H1 (cell line): Measurements from ENCODE around the gene DIDO1. TPM values are rescaled to one million over a fixed set of nuclear protein-coding genes. Genes with fewer than 3 reads are reported as not detected.

Experiments used
- CTCF ChIA-PET: fragments of 300-600 bp; sonication (Branson Sonifier 250); formaldehyde crosslinking; loops from one replicate; lab custom pipeline; 2021; ENCODE audit not compliant: partially characterized antibody; lab: Charles Lee
- POLR2A ChIA-PET: fragments of 300-600 bp; sonication (Branson Sonifier 250); formaldehyde crosslinking; loops from one replicate; lab custom pipeline; 2021; ENCODE audit warnings: inconsistent platforms; ENCODE audit not compliant: partially characterized antibody; lab: Charles Lee
- DNase-seq, 2 experiments: peaks; one replicate each; pipeline versions ENCODE4 v3.0.0 to v3.0.0-alpha.2; 2010 to 2022; ENCODE audit warnings: low spot score in 2 of 2, low read depth in 1 of 2, mixed read lengths in 1 of 2
- FAIRE-seq: peaks from 2 replicates; lab custom pipeline; 2011; peaks lifted over from hg19 to GRCh38; lab: Jason Lieb, UNC
- H2AFZ ChIP-seq: 2 replicates; pipeline ENCODE4 v1.8.1; 2012; ENCODE audit warnings: low read length, inconsistent platforms
- H2AK5ac ChIP-seq: 2 replicates; pipeline ENCODE4 v1.6.1; 2013; ENCODE audit warnings: low read depth, low read length
- H2BK120ac ChIP-seq: replicated peaks from 2 replicates; pipeline ENCODE3; 2013; ENCODE audit warnings: low read depth, low read length, inconsistent platforms
- H2BK12ac ChIP-seq: 2 replicates; pipeline ENCODE4 v1.6.1; 2013; ENCODE audit warnings: low read depth, low read length
- H2BK15ac ChIP-seq: 2 replicates; pipeline ENCODE4 v1.6.1; 2013; ENCODE audit warnings: low read length
- H2BK20ac ChIP-seq: 2 replicates; pipeline ENCODE4 v1.6.1; 2013; ENCODE audit warnings: low read length
- H2BK5ac ChIP-seq: 2 replicates; pipeline ENCODE4 v1.6.1; 2013; ENCODE audit warnings: low read depth, low read length
- H3K14ac ChIP-seq: 2 replicates; pipeline ENCODE4 v1.6.1; 2013; ENCODE audit warnings: inconsistent platforms; ENCODE audit not compliant: insufficient read length
- H3K18ac ChIP-seq: 2 replicates; pipeline ENCODE4 v1.6.1; 2013; ENCODE audit warnings: low read length; ENCODE audit errors: extremely low read depth
- H3K23ac ChIP-seq: 2 replicates; pipeline ENCODE4 v1.6.1; 2013; ENCODE audit warnings: inconsistent platforms; ENCODE audit not compliant: insufficient read length
- H3K23me2 ChIP-seq: 2 replicates; pipeline ENCODE4 v1.6.1; 2013; ENCODE audit warnings: low read depth, low read length
- H3K27ac ChIP-seq: 2 replicates; pipeline ENCODE4 v1.6.1; 2011; ENCODE audit warnings: low read depth, low read length, inconsistent platforms
- H3K27me3 ChIP-seq, 4 experiments: replicated peaks in 1 of 4; 1 replicate in 1 of 4; 2 replicates in 3 of 4; pipeline versions ENCODE4 v1.6.1 to v1.8.1; 2011 to 2013; ENCODE audit warnings: low read length in 3 of 4, mild to moderate bottlenecking in 3 of 4, inconsistent platforms in 2 of 4, mixed read lengths in 2 of 4, moderate library complexity in 1 of 4; ENCODE audit not compliant: control insufficient read depth in 3 of 4, insufficient read depth in 3 of 4; ENCODE audit errors: extremely low read depth in 1 of 4
- H3K36me3 ChIP-seq, 4 experiments: 2 replicates each; pipeline versions ENCODE4 v1.6.1 to v1.8.1; 2011 to 2013; ENCODE audit warnings: mild to moderate bottlenecking in 4 of 4, low read length in 3 of 4, moderate library complexity in 2 of 4, control low read depth in 1 of 4, inconsistent platforms in 1 of 4; ENCODE audit not compliant: insufficient read depth in 4 of 4, control insufficient read depth in 2 of 4
- H3K4ac ChIP-seq: replicated peaks from 2 replicates; pipeline ENCODE3; 2013; ENCODE audit warnings: low read length, low read depth, mixed read lengths, inconsistent platforms; ENCODE audit not compliant: insufficient read length
- H3K4me1 ChIP-seq, 4 experiments: replicated peaks in 1 of 4; 1 replicate in 1 of 4; 2 replicates in 3 of 4; pipeline versions ENCODE4 v1.6.1 to v1.8.1; 2011 to 2013; ENCODE audit warnings: low read length in 3 of 4, inconsistent platforms in 2 of 4, mixed read lengths in 1 of 4; ENCODE audit not compliant: insufficient read depth in 4 of 4, control insufficient read depth in 3 of 4
- H3K4me2 ChIP-seq, 2 experiments: 2 replicates each; pipeline versions ENCODE4 v1.6.1 to v1.8.1; 2011 to 2013; ENCODE audit warnings: low read depth in 2 of 2, low read length in 2 of 2, control low read depth in 1 of 2, inconsistent platforms in 1 of 2, mild to moderate bottlenecking in 1 of 2; ENCODE audit not compliant: insufficient read depth in 1 of 2
- H3K4me3 ChIP-seq, 4 experiments: fragments of 200-600, 300-600 bp in 1 of 4; sonication (generic), shearing (Covaris generic), sonication (Bioruptor Twin) in 1 of 4; 2 replicates each; pipeline versions ENCODE4 v1.5.1 to v1.8.1; 2011 to 2016; ENCODE audit warnings: low read length in 4 of 4, low read depth in 3 of 4, control low read depth in 2 of 4, inconsistent platforms in 2 of 4, mild to moderate bottlenecking in 2 of 4, mixed read lengths in 1 of 4, moderate library complexity in 1 of 4; ENCODE audit not compliant: insufficient read depth in 2 of 4; ENCODE audit errors: extremely low read depth in 1 of 4
- H3K56ac ChIP-seq: replicated peaks from 2 replicates; pipeline ENCODE3; 2013; ENCODE audit warnings: low read depth, mild to moderate bottlenecking, mixed read lengths, low read length, inconsistent platforms; ENCODE audit not compliant: insufficient read length
- H3K79me1 ChIP-seq: 2 replicates; pipeline ENCODE4 v1.6.1; 2013; ENCODE audit warnings: low read depth, low read length, control low read depth
- H3K79me2 ChIP-seq, 2 experiments: 2 replicates each; pipeline versions ENCODE4 v1.6.1 to v1.8.1; 2012 to 2013; ENCODE audit warnings: low read length in 2 of 2, mild to moderate bottlenecking in 2 of 2, inconsistent platforms in 1 of 2; ENCODE audit not compliant: insufficient read depth in 2 of 2, control insufficient read depth in 1 of 2
- H3K9ac ChIP-seq, 4 experiments: replicated peaks in 1 of 4; 1 replicate in 1 of 4; 2 replicates in 3 of 4; pipeline versions ENCODE4 v1.6.1 to v1.8.1; 2011 to 2013; ENCODE audit warnings: low read depth in 3 of 4, low read length in 3 of 4, control low read depth in 2 of 4, mild to moderate bottlenecking in 2 of 4, moderate library complexity in 2 of 4, inconsistent platforms in 1 of 4; ENCODE audit errors: extremely low read depth in 1 of 4
- H3K9me3 ChIP-seq, 2 experiments: 2 replicates each; pipeline versions ENCODE4 v1.6.1 to v1.8.1; 2012 to 2013; ENCODE audit warnings: mild to moderate bottlenecking in 2 of 2, moderate library complexity in 2 of 2, control low read depth in 1 of 2, inconsistent platforms in 1 of 2, low read depth in 1 of 2, low read length in 1 of 2, mixed read lengths in 1 of 2; ENCODE audit not compliant: insufficient read depth in 2 of 2
- H4K20me1 ChIP-seq, 2 experiments: replicated peaks in 1 of 2; 2 replicates each; pipeline versions ENCODE3 to v1.8.1; 2011 to 2013; ENCODE audit warnings: inconsistent platforms in 2 of 2, low read length in 2 of 2, mild to moderate bottlenecking in 1 of 2; ENCODE audit not compliant: insufficient read depth in 2 of 2, control insufficient read depth in 1 of 2
- H4K5ac ChIP-seq: 2 replicates; pipeline ENCODE4 v1.6.1; 2013; ENCODE audit warnings: low read length, low read depth, mixed read lengths, inconsistent platforms; ENCODE audit not compliant: insufficient read length
- H4K8ac ChIP-seq: 2 replicates; pipeline ENCODE4 v1.8.0; 2013; ENCODE audit warnings: mild to moderate bottlenecking, moderate library complexity, low read length, inconsistent platforms; ENCODE audit not compliant: insufficient read depth; ENCODE audit errors: extremely low read depth
- H4K91ac ChIP-seq: replicated peaks from 2 replicates; pipeline ENCODE3; 2013; ENCODE audit warnings: low read length, mixed read lengths, inconsistent platforms; ENCODE audit not compliant: insufficient read length
- BACH1 ChIP-seq: IDR thresholded peaks from 2 replicates; pipeline ENCODE4 v1.6.1; 2012; ENCODE audit warnings: low read length, improper control_type of control experiment
- BRCA1 ChIP-seq: IDR thresholded peaks from 2 replicates; pipeline ENCODE4 v1.6.1; 2012; ENCODE audit warnings: low read depth, low read length, improper control_type of control experiment
- POLR2A ChIP-seq, 2 experiments: IDR thresholded peaks; 1 replicate in 1 of 2; 2 replicates in 1 of 2; pipeline ENCODE4 v1.6.1; 2011; ENCODE audit warnings: low read depth in 2 of 2, low read length in 2 of 2, mild to moderate bottlenecking in 2 of 2; ENCODE audit errors: control extremely low read depth in 1 of 2
- POLR2AphosphoS5 ChIP-seq: IDR thresholded peaks from 2 replicates; pipeline ENCODE4 v1.6.1; 2011; ENCODE audit warnings: low read depth, low read length
- SIX5 ChIP-seq: IDR thresholded peaks from 2 replicates; pipeline ENCODE4 v1.6.1; 2011; ENCODE audit warnings: mild to moderate bottlenecking, low read depth, low read length
- WGBS, 2 experiments: shearing (Covaris generic) in 1 of 2; methylation state at CpG; one replicate each; pipeline versions ENCODE4 v1.1.6 to v1.1.7; 2013 to 2015; ENCODE audit warnings: low lambda C conversion rate in 2 of 2, mixed read lengths in 2 of 2, inconsistent platforms in 1 of 2, low coverage in 1 of 2, missing lambda C conversion rate in 1 of 2; ENCODE audit not compliant: insufficient replicate concordance in 2 of 2, insufficient coverage in 1 of 2, insufficient read length in 1 of 2; ENCODE audit errors: extremely low coverage in 1 of 2, missing lambda C conversion rate in 1 of 2; 5-methylcytosine and 5-hydroxymethylcytosine counted together
- long read RNA-seq, 2 experiments: library from RNA in 1 of 2; library from capped mRNA in 1 of 2; stranded (forward); transcript quantifications; one replicate each; pipeline ENCODE4 v2.0.0, GENCODE V29; 2021; ENCODE audit warnings: inconsistent platforms in 1 of 2
- polyA minus RNA-seq, 3 experiments: library from RNA; depleted of rRNA, polyadenylated mRNA; stranded (reverse); fragments of >200 nt; gene quantifications; 1 replicate in 2 of 3; 2 replicates in 1 of 3; pipeline ENCODE4 v1.2.3, GENCODE V29; 2011
- polyA plus RNA-seq, 7 experiments: library from polyadenylated mRNA; depleted of rRNA in 3 of 7; stranded (reverse) in 5 of 7; unstranded in 2 of 7; fragments of >200 nt in 5 of 7; fragments of 200-250 nt in 2 of 7; gene quantifications; 1 replicate in 5 of 7; 2 replicates in 1 of 7; 4 replicates in 1 of 7; pipeline versions ENCODE4 v1.2.1 to v1.2.3, GENCODE V29; 2011 to 2013; ENCODE audit warnings: missing spikeins in 2 of 7, mixed read lengths in 2 of 7
- total RNA-seq: library from RNA; stranded (reverse); fragmentation: NEBNext Ultra II Directional; extraction: Animal tissue kit (Norgen Biotek cat#: 25700); gene quantifications from 2 replicates; pipeline ENCODE4 v1.2.1, GENCODE V29; 2021
- TF ChIP-seq, protein P1 (sequence below), 3 experiments: IDR thresholded peaks; 1 replicate in 2 of 3; 2 replicates in 1 of 3; pipeline versions ENCODE4 v1.5.1 to v1.6.1; 2011; ENCODE audit warnings: low read length in 3 of 3, mild to moderate bottlenecking in 3 of 3, inconsistent platforms in 2 of 3, low read depth in 1 of 3, moderate library complexity in 1 of 3; ENCODE audit not compliant: insufficient read depth in 1 of 3; ENCODE audit errors: control extremely low read depth in 1 of 3

Gene DIDO1
- total RNA-seq (82.8 and 83.2 TPM in 2 replicates), polyA plus RNA-seq (2011; rRNA removed) (53.6 and 58.8 TPM in 2 replicates), polyA minus RNA-seq (2011; rRNA and poly(A)+ RNA removed) (46.3 and 51.4 TPM in 2 replicates)
- polyA plus RNA-seq (2011; cell fraction: cytosol; rRNA removed): 66.3 TPM
- 116 TPM for polyA plus RNA-seq (2011; cell fraction: nucleus; rRNA removed)
- 47.3 to 53.1 TPM (median 49.3 TPM) in 4 replicates for polyA plus RNA-seq (2012, experiment 1 of 2)
- 13.9 TPM for polyA plus RNA-seq (2012, experiment 2 of 2)
- polyA plus RNA-seq (2013, experiment 1 of 2): 63.3 TPM
- 61.2 TPM for polyA plus RNA-seq (2013, experiment 2 of 2)
- polyA minus RNA-seq (2011; cell fraction: cytosol; rRNA and poly(A)+ RNA removed): 31.8 TPM
- polyA minus RNA-seq (2011; cell fraction: nucleus; rRNA and poly(A)+ RNA removed): 65.1 TPM
- long read RNA-seq, experiment 1, partial matches to known transcripts: 19 of 63 reads
- long read RNA-seq, experiment 1, other reads (novel, unspliced or antisense): 43 of 63 reads
- long read RNA-seq, experiment 2, partial matches to known transcripts: 1 of 1 reads
- long read RNA-seq, experiment 2, other reads (novel, unspliced or antisense): 0 of 1 reads

DNA sequence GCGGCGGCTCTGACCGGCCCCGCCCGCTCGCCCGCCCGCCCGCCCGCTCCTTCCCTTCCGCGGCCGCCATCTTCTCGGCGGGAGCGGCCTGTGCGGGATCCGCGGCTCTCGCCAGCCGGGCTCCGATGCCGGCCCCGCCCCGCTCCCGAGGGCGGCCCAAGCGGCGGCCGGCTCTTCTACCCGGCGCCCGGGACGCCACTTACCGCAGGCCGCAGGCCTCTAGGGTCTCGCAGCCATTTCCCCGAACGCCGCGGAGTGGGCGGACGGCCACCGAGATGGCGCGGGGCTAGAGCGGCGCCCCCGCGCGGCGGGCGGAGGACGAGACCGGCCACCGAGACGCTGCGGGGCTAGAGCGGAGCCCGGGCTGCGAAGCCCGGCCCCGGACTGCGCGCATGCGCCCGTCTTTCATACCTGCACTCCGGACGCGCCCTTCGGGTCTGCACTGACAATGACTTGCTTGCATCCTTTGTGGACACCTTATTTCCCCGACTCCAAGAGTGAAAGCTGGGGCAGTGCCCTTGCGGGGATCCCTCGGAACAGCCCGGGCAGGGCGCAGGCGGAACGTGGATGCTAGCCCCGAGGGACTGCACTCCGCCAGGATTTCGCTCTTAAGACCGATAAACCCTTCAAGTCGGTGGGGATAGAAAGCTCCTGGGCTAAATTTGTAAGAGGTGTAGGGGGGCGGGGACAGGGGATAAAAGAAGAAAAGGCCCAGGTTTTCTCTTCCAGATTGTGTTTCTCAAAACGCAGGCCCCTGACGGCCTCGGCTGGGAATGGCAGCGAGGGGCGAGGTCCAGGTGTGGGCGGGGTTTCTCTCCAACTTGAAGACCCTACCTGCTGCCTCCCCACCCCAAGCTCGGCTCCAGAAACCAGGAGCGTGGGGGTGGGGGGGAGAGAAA lies at the start of gene DIDO1:
Gene DIDO1, minus strand, starts transcription at position 277 of the 899 bp plus-strand sequence.
- Histone ChIP-seq H4K5ac (peak within 1 kb of the TSS; percentile 85), H3K4me2 (peak within 1 kb of the TSS; percentile 99 to 100), H3K4me3 (peak within 1 kb of the TSS; percentile 76 to 99 (median 94)), H3K36me3 (no peaks in the 10 kb centered on the region), H3K14ac (no peak within 1 kb of the TSS), H3K4me1 (peaks cover 9 to 39% (median 23%) of the 10 kb centered on the region in 4 experiments), H3K79me1 (peaks cover 5% of the 10 kb centered on the region; the same call in 1 of the 2 replicates), H3K27ac (peak within 1 kb of the TSS; percentile 86), H3K23ac (no peak within 1 kb of the TSS), H2AK5ac (0 out of 2 replicates have a peak within 1 kb of the TSS, but pooled peaks have one; percentile 4), H2BK15ac (no peak within 1 kb of the TSS), H4K8ac (peak within 1 kb of the TSS; percentile 96; the same call in 1 of the 2 replicates), H3K9me3 (no peaks in the 10 kb centered on the region), H3K23me2 (peaks cover 28% of the 10 kb centered on the region), H2BK20ac (no peak within 1 kb of the TSS), H2AFZ (no peak within 1 kb of the TSS), H2BK12ac (no peak within 1 kb of the TSS; the same call in 1 of the 2 replicates), H2BK120ac (peak within 1 kb of the TSS; percentile 49), H3K4ac (peak within 1 kb of the TSS; percentile 90), H2BK5ac (peak within 1 kb of the TSS; percentile 97), H4K20me1 (peaks cover 34 to 36% of the 10 kb centered on the region in 2 experiments), H3K56ac (peak within 1 kb of the TSS; percentile 87), H3K18ac (peak within 1 kb of the TSS; percentile 86), H3K27me3 (no peaks in the 10 kb centered on the region), H3K9ac (peak within 1 kb of the TSS; percentile 87 to 97 (median 90)), H3K79me2 (peaks cover 55 to 84% of the 10 kb centered on the region in 2 experiments), H4K91ac (peak within 1 kb of the TSS; percentile 58)
- DNase-seq: peak in 1 of 2 experiments; percentile 90
- POLR2A ChIA-PET: interaction anchor here (0.7 to 20.3 kb wide), 16 partner anchors 14 to 111 kb away, joined by 3 to 363 read pairs (median 4); partner anchors contain the start of genes GID8 and TCFL5
- CTCF ChIA-PET: interaction anchor here (0.6 to 4.2 kb wide), 14 partner anchors 9 to 544 kb away, joined by 3 to 32 read pairs (median 4); partner anchors contain the start of gene GID8
- FAIRE-seq: no peak
- WGBS, 2 experiments: 1% methylated on average over 74 of the region's 92 CpGs; no CpG with 5 or more reads in 1 of the 2 experiments
- TF ChIP-seq POLR2A (IDR thresholded peaks at IDR 0.05; ENCODE audit: control extremely low read depth in 1 of 2, low read depth in 2 of 2, low read length in 2 of 2) (peak in 1 of 2 experiments; percentile 40), BRCA1 (no peak), SIX5 (no peak), BACH1 (0 out of 2 replicates have a peak, but pooled peaks have one; percentile 32), POLR2AphosphoS5 (peak; percentile 81)
- TF ChIP-seq, protein P1, sequence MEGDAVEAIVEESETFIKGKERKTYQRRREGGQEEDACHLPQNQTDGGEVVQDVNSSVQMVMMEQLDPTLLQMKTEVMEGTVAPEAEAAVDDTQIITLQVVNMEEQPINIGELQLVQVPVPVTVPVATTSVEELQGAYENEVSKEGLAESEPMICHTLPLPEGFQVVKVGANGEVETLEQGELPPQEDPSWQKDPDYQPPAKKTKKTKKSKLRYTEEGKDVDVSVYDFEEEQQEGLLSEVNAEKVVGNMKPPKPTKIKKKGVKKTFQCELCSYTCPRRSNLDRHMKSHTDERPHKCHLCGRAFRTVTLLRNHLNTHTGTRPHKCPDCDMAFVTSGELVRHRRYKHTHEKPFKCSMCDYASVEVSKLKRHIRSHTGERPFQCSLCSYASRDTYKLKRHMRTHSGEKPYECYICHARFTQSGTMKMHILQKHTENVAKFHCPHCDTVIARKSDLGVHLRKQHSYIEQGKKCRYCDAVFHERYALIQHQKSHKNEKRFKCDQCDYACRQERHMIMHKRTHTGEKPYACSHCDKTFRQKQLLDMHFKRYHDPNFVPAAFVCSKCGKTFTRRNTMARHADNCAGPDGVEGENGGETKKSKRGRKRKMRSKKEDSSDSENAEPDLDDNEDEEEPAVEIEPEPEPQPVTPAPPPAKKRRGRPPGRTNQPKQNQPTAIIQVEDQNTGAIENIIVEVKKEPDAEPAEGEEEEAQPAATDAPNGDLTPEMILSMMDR (IDR thresholded peaks at IDR 0.05; ENCODE audit: control extremely low read depth in 1 of 3, insufficient read depth in 1 of 3, low read depth in 1 of 3, low read length in 3 of 3): peak; percentile 28 to 45 (median 43)
